Raji (cell line): ENCODE measurements around the gene RPUSD3.

Experiments
- POLR2A ChIP-seq: IDR thresholded peaks from 2 replicates; pipeline ENCODE4 v1.6.1; 2011; ENCODE audit warnings: low read depth, low read length, control low read depth; ENCODE audit not compliant: insufficient read depth

The RPUSD3 gene, protein sequence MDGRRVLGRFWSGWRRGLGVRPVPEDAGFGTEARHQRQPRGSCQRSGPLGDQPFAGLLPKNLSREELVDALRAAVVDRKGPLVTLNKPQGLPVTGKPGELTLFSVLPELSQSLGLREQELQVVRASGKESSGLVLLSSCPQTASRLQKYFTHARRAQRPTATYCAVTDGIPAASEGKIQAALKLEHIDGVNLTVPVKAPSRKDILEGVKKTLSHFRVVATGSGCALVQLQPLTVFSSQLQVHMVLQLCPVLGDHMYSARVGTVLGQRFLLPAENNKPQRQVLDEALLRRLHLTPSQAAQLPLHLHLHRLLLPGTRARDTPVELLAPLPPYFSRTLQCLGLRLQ

DNA sequence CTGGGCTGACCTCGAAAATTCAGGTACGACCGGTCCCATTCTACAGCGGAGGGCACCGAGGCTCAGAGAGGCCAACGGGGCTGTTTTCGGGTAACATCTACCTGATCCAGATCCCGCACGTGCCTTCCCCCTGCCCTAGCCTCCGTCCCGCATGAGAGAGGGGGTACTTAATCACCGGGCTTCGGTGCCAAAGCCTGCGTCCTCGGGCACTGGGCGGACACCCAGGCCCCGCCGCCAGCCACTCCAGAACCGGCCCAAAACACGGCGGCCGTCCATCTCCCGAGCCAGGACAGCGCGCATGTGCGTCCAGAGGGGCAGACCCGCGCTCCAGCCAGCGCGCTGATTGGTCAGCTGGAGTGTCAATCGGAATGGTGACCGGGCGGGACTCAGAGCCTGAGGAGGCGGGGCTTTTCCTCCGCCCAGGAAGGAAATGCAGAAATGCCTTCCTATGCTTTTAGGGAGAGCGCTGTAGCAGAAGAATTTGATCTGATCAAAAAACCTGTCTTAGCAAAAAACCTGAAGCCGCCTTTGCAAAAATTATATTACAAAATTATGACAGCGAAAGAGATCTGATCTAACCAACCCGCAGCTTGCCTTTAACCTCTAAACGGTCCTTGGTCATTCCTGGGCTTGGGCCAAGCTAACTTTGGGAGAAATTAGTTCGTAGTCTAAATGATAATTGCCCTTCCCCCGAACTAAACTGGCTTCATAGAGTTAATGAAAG is at the start of gene RPUSD3:
Gene RPUSD3 (minus strand): TSS at position 294 of the 724 bp plus-strand sequence. CDS start 18 bp downstream, at position 276.
- TF ChIP-seq POLR2A: peak; percentile 92

DNA sequence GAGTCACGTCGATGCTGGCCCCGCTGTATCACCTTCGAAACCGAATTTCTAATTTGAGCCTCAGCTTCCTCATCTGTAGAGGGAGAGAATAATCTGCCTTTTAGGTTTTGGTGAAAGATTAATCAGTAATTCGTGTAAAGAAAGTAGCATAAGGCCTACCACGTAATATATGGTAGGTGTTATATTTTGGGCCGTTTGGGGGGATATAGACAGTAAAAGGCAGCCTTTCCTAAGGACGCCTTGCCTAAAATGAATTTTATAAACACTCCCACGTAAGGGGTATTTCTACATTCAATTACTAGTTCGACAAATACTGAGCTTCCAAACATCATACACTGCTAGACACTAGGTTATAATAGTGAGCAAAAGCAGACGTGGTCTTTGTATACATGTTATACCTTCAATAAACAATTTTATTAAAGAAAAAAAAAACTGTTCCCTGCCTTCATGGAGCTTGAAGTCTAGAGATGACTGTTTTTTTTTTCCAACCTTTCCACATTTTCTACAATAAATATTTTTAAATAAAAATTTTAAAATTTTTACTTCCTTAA is 47.3 kb upstream of the RPUSD3 start:
- no peak for TF ChIP-seq POLR2A

DNA sequence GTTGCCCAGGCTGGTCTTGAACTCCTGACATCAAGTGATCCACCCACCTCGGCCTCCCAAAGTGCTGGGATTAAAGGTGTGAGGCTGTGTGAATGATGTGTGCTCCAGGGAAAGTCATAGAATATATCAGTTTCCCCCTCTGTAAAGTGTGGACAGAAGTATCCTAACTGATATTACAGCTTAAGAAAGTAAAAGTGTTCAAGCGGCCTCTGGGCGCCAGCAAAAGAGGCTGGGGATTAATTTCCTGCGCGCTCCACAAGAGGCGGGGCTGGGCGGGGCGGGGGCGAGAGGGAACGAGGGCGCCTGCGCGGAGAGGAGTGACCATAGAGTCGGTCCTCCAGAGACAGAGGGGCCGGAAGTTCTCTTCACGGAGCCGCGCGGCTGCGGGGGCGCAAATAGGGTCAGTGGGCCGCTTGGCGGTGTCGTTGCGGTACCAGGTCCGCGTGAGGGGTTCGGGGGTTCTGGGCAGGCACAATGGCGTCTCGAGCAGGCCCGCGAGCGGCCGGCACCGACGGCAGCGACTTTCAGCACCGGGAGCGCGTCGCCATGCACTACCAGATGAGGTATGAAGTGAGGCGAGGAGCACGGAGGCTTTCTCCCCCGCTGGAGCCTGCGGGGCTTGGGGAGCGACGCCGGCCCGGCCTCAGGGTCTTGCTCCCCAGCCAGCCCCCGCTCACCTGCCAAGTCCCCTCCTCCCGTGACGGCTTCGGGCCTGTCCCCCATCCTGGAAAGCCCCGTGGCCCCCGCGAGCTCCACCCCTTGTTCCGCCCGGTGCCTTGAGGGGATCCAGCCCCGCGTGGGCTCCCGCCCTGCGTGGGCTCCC is 46.7 kb upstream of the RPUSD3 start, which contains the start of gene JAGN1:
Gene JAGN1 (plus strand): TSS at position 362 of the 823 bp plus-strand sequence. CDS start 113 bp downstream, at position 475.
- TF ChIP-seq POLR2A: peak; percentile 90

DNA sequence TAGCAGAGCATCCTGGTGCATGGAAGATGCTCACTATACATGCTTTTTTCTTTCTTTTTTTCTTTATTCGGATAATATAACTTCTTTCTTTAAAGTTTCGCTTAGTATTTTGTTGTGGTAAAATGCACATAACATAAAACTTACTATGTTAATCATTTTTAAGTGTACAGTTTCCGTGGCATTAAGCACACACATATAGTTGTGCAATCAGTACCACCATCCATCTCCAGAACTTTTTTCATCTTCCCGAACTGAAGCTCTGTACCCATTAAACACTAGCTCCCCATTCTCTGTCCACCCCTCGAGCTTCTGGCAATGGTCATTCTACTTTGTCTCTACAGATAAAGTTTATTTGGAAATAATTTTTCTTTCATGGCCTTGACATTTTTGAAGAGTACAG is 45.6 kb upstream of the RPUSD3 start:
- no peak for TF ChIP-seq POLR2A

DNA sequence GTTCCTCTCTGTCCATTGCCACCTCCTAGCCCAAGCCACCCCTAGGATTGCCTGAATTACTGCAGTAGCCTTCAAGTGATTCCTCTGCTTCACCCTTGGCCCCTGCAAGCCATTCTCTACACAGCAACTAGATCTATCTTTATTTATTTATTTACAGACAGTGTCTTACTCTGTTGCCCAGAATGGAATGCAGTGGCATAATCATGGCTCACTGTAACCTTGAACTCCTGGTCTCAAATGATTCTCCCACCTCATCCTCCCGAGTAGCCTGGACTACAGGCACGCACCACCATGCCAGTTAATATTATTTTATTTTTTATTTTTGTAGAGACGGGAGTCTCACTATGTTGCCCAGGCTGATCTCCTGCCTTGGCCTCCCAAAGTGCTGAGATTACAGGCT is 44.7 kb upstream of the RPUSD3 start:
- no peak for TF ChIP-seq POLR2A

DNA sequence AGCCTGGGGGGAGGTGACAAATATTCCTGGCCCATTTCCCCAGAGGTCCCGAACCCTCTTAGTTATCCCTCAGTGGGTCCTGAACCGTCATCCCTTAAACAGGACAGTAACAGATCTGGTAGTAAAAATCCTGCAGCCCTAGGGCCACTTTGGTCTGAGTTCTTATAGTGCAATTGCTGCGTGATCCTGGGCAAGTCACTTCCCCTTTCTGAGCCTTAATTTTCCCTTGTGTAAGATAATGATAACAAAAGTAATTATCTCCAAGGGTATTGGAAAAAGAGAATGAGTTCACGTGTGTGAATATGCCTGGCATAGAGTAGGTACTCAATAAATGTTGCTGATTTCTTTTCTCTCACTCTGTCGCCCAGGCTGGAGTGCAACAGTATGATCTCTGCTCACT is 43.7 kb upstream of the RPUSD3 start:
- no peak for TF ChIP-seq POLR2A

DNA sequence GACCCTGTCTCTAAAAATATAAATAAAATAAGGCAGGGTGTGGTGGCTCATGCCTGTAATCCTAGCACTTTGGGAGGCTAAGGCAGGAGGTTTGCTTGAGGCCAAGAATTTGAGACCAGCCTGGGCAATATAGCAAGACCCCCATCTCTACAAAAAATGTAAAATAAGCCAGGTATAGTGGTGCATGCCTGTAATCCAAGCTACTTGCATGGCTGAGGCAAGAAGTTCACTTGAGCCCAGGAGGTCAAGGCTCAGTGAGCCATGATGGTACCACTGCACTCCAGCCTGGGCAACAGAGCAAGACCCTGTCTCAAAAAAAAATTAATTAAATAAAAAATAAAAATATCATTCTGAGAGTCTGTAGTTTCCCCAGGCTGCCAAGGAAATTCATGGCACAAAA is 42.5 kb upstream of the RPUSD3 start:
- TF ChIP-seq POLR2A: no peak

DNA sequence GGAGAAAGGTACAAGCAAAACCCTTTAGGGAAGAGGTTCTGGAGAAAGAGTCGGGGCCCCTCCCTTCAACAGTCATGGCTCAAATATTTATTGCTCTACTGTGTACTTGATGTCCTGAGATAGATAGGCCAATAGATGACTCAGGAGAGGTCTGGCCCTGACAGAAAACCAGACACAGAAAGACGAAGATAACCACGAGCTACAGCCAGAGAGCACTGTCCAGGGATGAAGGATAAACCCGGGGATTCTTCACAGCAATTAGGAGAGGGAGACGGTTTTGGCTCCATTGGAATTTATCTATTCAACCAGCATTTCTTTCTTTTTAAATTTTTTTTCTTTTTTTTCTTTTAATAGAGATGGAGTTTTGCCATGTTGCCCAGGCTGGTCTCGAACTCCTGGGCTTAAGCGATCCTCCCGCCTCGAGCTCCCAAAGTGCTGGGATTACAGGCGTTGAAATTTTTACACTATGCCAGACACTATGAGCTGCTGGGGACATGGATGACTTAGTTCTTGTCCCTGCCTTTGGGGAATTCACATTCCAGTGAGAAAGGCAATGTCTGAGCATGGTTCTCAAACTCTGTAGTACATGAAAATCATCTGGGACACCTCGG is 40.9 kb upstream of the RPUSD3 start:
- no peak for TF ChIP-seq POLR2A

DNA sequence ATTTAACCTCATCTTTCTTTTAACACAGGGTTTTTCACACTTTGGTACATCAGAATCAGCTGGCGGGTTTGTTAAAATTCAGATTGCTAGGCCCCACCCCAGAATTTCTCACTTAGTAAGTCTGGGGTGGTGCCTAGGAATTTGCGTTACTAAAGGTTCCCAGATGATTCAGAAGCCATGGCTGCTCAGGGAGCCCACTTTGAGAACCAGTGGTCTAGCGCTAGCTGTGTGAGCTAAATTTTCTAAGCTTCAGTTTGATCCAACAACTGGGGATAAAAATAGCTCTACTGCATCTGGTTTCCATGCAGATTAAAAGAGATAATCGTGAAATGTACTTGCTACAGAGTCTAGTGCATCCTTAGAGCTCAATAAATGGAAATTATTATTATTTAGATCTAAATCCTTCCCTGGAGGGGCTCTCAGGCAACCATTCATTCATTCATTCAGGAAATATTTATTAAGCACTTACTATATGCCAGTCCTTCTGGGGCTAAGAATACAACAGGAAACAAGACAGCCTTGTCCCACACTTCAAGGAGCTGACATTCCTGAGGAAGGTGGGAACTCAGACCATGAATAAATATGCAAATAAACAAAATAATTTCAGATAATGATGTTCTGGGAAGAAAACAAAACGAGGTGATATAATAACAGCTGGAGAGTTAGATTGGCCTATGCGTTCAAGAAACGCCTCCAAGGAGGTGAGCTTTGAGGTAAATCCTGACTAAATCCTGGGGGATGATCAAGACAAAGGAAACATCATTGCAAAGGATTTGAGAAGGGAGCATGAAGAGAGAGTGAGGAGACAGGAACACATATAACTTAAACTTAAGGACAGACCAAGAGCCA is 40.1 kb upstream of the RPUSD3 start:
- no peak for TF ChIP-seq POLR2A

DNA sequence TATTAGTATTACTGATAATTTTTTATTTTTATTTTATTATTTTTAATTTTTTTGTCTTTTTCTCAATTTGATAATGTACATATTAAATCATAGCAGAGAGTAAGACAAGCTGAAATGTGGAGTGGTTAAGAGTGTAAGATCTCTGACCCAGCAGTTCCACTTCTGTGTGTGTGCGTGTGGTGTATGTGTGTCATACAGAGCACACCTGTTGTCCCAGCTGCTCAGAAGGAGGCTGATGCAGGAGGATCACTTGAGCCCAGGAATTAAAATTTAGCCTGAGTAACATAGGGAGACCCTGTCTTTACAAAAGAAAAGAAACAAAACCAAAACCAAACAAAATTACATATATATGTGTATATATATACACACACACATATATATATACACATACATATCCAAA is 37.6 kb upstream of the RPUSD3 start:
- no peak for TF ChIP-seq POLR2A

DNA sequence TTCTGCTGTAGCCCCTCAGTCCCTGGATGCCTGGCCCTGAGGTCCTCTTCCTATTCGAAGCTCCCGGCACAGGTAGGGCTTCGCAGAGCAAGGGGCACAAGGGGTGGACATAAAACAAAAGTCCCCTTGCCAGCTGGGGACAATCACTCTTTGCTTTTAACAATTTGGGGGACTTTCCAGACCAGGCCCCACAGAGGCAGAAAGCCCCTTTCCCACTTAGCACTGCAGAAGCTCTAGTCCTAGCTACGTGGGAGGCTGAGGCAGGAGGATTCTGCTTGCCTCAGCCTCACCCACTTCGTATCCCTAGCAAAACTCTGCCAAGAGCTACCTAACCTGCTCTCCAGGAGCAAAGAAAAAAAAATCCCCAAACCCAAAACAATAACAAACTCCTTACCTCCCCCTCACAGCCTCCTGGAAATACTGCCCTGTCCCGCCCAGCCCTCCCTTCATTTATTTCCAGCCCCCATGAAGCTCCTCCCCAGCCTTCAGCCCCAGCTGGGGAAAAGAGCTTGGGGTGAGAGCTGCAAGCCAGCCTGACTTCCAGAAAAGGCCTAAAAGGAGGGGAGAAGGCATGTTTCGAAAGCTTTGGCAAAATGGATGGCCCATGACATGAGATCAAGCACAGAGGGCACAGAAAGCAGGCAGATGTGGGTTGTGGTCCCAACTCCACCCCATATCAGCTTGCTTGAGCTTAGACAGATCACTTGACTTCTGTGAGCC is 36.2 kb upstream of the RPUSD3 start, which contains the start of gene CIDEC:
Gene CIDEC (minus strand): TSS at position 424 of the 720 bp plus-strand sequence. CDS start 1,767 bp downstream, outside the sequence.
- no peak for TF ChIP-seq POLR2A

DNA sequence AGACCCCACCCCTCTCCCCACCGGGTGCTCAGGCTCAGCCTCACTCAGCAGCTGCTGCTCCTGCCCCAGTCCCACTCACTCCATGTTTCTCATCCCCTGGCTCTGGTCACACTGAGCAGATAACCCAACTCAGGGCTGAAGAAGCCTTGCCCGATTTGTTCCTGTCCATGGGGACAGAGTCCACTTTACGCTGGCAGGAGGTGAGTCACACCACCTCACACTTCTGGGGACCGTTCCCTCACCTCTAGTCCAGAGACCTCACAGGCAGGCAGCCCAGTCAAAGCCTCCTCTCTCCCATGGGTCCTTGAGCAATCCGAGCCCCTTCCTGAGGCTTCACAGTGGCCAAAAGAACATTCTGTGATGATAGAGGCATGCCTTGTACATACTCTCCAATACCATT is 34.9 kb upstream of the RPUSD3 start:
- TF ChIP-seq POLR2A: no peak

DNA sequence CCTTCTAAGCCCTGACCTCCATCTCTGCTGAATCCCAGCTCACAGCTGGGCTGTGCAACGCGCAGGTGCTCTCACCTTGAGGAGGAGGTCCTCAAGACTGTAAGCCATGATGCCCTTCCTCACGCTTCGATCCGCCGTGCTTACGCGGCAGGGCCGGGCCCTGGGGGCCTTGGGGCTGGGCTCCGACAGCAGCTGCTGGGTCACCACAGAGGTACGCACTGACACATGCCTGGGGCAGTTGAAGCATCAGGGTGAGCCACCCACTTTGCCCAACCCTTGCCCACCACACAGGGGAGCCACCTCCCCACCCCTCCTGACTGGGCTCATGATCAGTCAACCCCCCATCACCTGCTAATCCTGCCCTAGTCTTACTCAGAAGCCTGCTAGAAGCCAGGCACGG is 33.2 kb upstream of the RPUSD3 start:
- no peak for TF ChIP-seq POLR2A

DNA sequence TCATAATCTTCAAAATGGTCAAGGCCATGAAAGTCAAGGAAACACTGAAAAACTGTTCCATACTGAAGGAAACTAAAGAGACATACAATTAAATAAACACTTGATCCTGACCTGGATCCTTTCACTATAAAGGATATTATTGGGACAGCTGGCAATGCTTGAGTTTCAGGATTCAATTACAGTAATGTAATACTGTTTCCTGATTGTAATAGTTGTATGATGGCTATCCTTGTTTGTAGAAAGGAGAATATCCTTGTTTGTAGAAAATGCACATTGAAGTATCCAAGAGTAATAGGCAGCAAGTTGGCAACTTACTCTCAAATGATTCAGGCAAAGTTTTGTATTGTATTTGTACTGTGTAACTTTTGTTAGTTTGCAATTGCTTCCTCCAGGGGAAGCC is 31.6 kb upstream of the RPUSD3 start:
- no peak for TF ChIP-seq POLR2A

DNA sequence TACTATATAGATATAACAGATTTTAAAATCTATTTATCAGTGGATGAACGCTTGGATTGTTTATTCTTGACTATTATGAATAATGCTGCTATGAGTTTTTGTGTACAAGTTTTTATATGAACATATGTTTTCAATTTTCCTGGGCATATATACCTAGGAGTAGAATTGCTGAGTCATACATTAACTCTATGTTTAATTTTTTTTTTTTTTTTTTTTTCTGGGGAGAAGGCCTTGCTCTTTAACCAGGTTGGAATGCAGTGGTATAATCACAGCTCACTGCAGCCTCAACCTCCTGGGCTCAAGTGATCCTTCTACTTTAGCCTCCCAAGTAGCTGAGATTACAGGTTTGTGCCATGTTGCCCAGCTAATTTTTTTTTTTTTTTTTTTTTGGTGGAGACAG is 27.2 kb upstream of the RPUSD3 start:
- TF ChIP-seq POLR2A: no peak
